Upper lobe of left lung (tissue), 4 donors: ENCODE results near the gene GNB1L.

Experiments used
- CTCF ChIP-seq, 6 experiments: fragments of 450-650 bp in 4 of 6; fragments of 200-600 bp in 2 of 6; sonication (generic) in 2 of 6; IDR thresholded peaks; one replicate each; pipeline ENCODE4 v1.5.1; 2016 to 2019; ENCODE audit warnings: antibody characterized with exemption in 6 of 6
- EP300 ChIP-seq, 4 donors: sonication (generic); formaldehyde crosslinking; IDR thresholded peaks; one replicate each; pipeline ENCODE4 v1.5.1; 2017; ENCODE audit warnings: antibody characterized with exemption in 4 of 4, control low read depth in 2 of 4

GRCh38 chr22:19789406-19789805 lies 65.3 kb downstream of the GNB1L start:
- TF ChIP-seq EP300 (IDR thresholded peaks at IDR 0.05): no peak
- no peak for TF ChIP-seq CTCF (IDR thresholded peaks at IDR 0.05)
